ENCODE measurements around the gene RNASE8. TPM values are rescaled to one million over a fixed set of nuclear protein-coding genes. Genes with fewer than 3 reads are reported as not detected.

Gene RNASE8
- not detected for total RNA-seq

GRCh38 chr14:21057803-21058675 lies at the start of gene RNASE8:
RNASE8 (plus strand) TSS chr14:21057822; CDS start chr14:21057893, 71 bp downstream.

GRCh38 chr14:21024585-21025370 lies 32.8 kb upstream of the RNASE8 start, which contains the start of gene NDRG2:
NDRG2 (minus strand) TSS chr14:21025061; CDS start chr14:21023315, 1,746 bp downstream.

GRCh38 chr14:21029917-21030316 lies 27.7 kb upstream of the RNASE8 start, which contains the start of gene TPPP2:
TPPP2 (plus strand) TSS chr14:21030217; CDS start chr14:21030582, 365 bp downstream.

GRCh38 chr14:21034707-21035106 lies 22.9 kb upstream of the RNASE8 start, which contains the start of gene RNASE13:
RNASE13 (minus strand) TSS chr14:21034807; CDS start chr14:21034288, 519 bp downstream.

GRCh38 chr14:21041676-21042433 lies 15.8 kb upstream of the RNASE8 start, which contains the start of gene RNASE7:
RNASE7 (plus strand) TSS chr14:21042362; CDS start chr14:21042993, 631 bp downstream.

GRCh38 chr14:21070083-21070609 lies 12.5 kb downstream of the RNASE8 start, which contains the start of gene ARHGEF40:
ARHGEF40 (plus strand) TSS chr14:21070304; CDS start chr14:21070397, 93 bp downstream.

GRCh38 chr14:21098076-21098891 lies 40.7 kb downstream of the RNASE8 start, which contains the start of gene ZNF219:
ZNF219 (minus strand) TSS chr14:21098655; CDS start chr14:21093591, 5,064 bp downstream.

GRCh38 chr14:21100931-21101330 lies 43.3 kb downstream of the RNASE8 start, which contains the start of gene TMEM253:
TMEM253 (plus strand) TSS chr14:21101066; CDS start chr14:21101344, 278 bp downstream.

Small RNA genes within 50 kb of the gene (microRNA-seq; reads per million reads assigned to microRNA genes)
- gene MIR6717 (ENCODE audit: borderline microRNAs expressed, borderline replicate concordance): not detected

Other genes with a start within 250 kb of the RNASE8 start
- gene RNASE3, start 166.4 kb upstream of the RNASE8 start, total RNA-seq: not detected
- gene RNASE2, start 102.3 kb upstream of the RNASE8 start, total RNA-seq: not detected
- gene METTL17, start 67.8 kb upstream of the RNASE8 start, total RNA-seq: 10 to 100 TPM; 88.9 to 90.9 TPM
- gene SLC39A2, start 58.5 kb upstream of the RNASE8 start, total RNA-seq: not detected
- gene NDRG2, start 32.8 kb upstream of the RNASE8 start, total RNA-seq: 10 to 100 TPM; 10.9 to 12.3 TPM
- not detected for gene TPPP2, start 27.6 kb upstream of the RNASE8 start, total RNA-seq
- gene RNASE13, start 23.0 kb upstream of the RNASE8 start, total RNA-seq: not detected
- not detected for gene RNASE7, start 15.5 kb upstream of the RNASE8 start, total RNA-seq
- not detected for gene ARHGEF40, start 12.5 kb downstream of the RNASE8 start, total RNA-seq
- 1 to 10 TPM; 3.8 to 4.2 TPM for gene ZNF219, start 40.8 kb downstream of the RNASE8 start, total RNA-seq
- not detected for gene TMEM253, start 43.2 kb downstream of the RNASE8 start, total RNA-seq
- not detected for gene OR5AU1, start 98.2 kb downstream of the RNASE8 start, total RNA-seq
- 100 to 1,000 TPM; 543 to 544 TPM for gene HNRNPC, start 211.6 kb downstream of the RNASE8 start, total RNA-seq
- gene RPGRIP1, start 222.3 kb downstream of the RNASE8 start, total RNA-seq: not detected

Data from activated naive CD4-positive, alpha-beta T cell treated with anti-CD3 and anti-CD28 coated beads, Interleukin-2, amount 10 ng/mL, durations not matched to agents 5 hours and 36 hours (primary cell).